Measurements from ENCODE around the gene CMC2.

CMC2 gene

GRCh38 chr16:81003610-81004460, 2.9 kb downstream of the CMC2 start:
- TF ChIP-seq GABPA (IDR thresholded peaks at IDR 0.05; ENCODE audit: low read depth) (no peak), CTCF (IDR thresholded peaks at IDR 0.05; ENCODE audit: insufficient read depth, low read length) (no peak), SPI1 (IDR thresholded peaks at IDR 0.05; ENCODE audit: borderline replicate concordance, low read depth) (no peak), REST (IDR thresholded peaks at IDR 0.05; ENCODE audit: insufficient replicate concordance, low read depth) (no peak), POLR2AphosphoS5 (IDR thresholded peaks at IDR 0.05; ENCODE audit: low read depth) (no peak)
- H3K27ac ChIP-seq (replicated peaks) = no peak overlapping the region
- no peaks in the 10 kb centered on the region for H3K27me3 ChIP-seq (ENCODE audit: insufficient read depth, poor library complexity, severe bottlenecking)
- no peak overlapping the region for H3K4me3 ChIP-seq (replicated peaks; ENCODE audit: insufficient read depth, low read length)
- DNase-seq (ENCODE audit: low read depth in 1 of 2, low spot score in 1 of 2) = no peak

GRCh38 chr16:81003064-81003463, 3.6 kb downstream of the CMC2 start:
- no peak overlapping the region for H3K27ac ChIP-seq (replicated peaks)
- H3K4me3 ChIP-seq (replicated peaks; ENCODE audit: insufficient read depth, low read length) = no peak overlapping the region
- DNase-seq (ENCODE audit: low read depth in 1 of 2, low spot score in 1 of 2) = no peak
- TF ChIP-seq GABPA (IDR thresholded peaks at IDR 0.05; ENCODE audit: low read depth) (no peak), POLR2AphosphoS5 (IDR thresholded peaks at IDR 0.05; ENCODE audit: low read depth) (no peak), REST (IDR thresholded peaks at IDR 0.05; ENCODE audit: insufficient replicate concordance, low read depth) (no peak), SPI1 (IDR thresholded peaks at IDR 0.05; ENCODE audit: borderline replicate concordance, low read depth) (no peak), CTCF (IDR thresholded peaks at IDR 0.05; ENCODE audit: insufficient read depth, low read length) (no peak)
- H3K27me3 ChIP-seq (ENCODE audit: insufficient read depth, poor library complexity, severe bottlenecking) = no peaks in the 10 kb centered on the region

GRCh38 chr16:81001330-81001729, 5.4 kb downstream of the CMC2 start:
- no peaks in the 10 kb centered on the region for H3K27me3 ChIP-seq (ENCODE audit: insufficient read depth, poor library complexity, severe bottlenecking)
- DNase-seq (ENCODE audit: low read depth in 1 of 2, low spot score in 1 of 2) = no peak
- no peak overlapping the region for H3K4me3 ChIP-seq (replicated peaks; ENCODE audit: insufficient read depth, low read length)
- TF ChIP-seq REST (IDR thresholded peaks at IDR 0.05; ENCODE audit: insufficient replicate concordance, low read depth) (no peak), SPI1 (IDR thresholded peaks at IDR 0.05; ENCODE audit: borderline replicate concordance, low read depth) (no peak), GABPA (IDR thresholded peaks at IDR 0.05; ENCODE audit: low read depth) (no peak), POLR2AphosphoS5 (IDR thresholded peaks at IDR 0.05; ENCODE audit: low read depth) (no peak), CTCF (IDR thresholded peaks at IDR 0.05; ENCODE audit: insufficient read depth, low read length) (no peak)
- no peak overlapping the region for H3K27ac ChIP-seq (replicated peaks)
